GM19328 (cell line): ENCODE measurements around the gene KPTN.

Experiments used
- ATAC-seq: cut with Tn5 transposase; IDR thresholded peaks from one replicate; pipeline ENCODE4 v1.9.1; 2021; ENCODE audit warnings: mild to moderate bottlenecking, moderate library complexity; ENCODE audit not compliant: unreplicated experiment

The KPTN gene

DNA sequence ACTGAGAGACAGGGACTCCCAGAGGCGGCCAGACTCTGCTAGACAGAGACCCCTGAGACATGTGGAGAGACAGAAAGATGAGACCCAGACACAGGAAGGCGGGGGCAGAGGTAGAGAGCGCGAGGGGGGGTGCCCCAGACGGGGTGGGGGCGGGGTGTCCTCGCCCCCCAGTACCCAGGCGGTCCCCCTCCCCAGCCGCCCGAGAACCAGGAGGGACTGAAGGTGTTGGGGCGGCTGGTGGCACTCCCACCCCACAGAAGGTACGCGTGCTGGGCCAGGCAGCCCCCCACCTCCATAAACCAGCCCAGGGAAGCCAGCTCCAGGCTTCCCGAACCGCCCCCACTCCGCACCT, 12.7 kb downstream of the KPTN start:
- no peak for ATAC-seq

DNA sequence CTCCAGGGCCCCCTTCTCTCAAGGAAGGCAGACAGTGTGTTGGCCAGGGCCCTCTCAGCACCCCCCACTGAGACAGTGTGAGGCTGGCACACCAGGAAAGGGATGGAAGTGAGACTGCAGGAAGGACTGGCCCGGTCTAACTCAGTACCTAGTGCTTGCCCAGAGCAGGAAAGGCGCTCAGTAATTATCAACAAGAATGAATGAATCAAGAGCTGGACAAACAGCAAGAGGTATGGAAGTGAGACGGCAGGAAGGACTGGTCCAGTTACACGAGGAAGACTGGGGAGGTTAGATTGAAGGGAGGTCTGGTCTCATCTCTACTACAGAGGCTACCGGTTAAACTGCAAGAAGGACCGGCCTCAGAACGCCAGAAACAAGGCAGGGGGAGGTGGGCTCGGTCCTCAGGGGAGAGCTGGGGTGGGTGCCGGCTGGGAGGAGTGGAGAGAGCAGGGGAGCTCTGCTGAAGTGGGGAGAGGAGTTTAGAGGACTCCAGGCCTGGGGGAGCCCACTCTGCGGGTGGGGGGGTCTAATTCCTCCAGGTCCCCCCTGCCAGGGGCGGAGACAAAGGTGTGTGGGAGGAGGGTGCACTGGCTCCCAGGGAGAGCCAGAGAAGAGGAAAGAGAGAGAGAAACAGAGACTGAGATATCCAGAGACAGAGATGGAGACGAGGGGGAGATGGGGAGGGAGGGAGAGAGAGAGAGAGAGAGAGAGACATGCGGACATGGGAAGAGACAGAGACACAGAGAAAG, 13.4 kb downstream of the KPTN start:
- no peak for ATAC-seq

DNA sequence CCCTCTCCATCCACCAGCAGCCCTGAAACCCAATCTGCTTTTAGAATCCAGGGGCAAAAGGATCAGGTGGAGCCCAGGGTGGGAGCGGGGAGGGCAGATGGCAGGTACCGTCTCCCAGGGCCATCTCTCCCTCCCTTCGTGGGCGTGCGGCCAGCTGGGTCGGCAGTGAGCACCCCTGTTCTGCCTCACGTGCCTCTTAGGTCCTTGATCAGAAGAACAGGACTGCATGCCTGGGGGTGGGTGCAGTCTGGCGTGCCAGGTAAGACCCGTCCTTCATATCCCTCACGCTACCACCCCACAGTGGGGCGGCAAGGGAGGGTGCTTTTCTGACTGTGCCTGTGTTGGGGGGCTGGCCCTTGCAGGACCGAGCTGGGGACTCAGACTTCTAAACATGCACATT, 14.3 kb downstream of the KPTN start:
- ATAC-seq = no peak

DNA sequence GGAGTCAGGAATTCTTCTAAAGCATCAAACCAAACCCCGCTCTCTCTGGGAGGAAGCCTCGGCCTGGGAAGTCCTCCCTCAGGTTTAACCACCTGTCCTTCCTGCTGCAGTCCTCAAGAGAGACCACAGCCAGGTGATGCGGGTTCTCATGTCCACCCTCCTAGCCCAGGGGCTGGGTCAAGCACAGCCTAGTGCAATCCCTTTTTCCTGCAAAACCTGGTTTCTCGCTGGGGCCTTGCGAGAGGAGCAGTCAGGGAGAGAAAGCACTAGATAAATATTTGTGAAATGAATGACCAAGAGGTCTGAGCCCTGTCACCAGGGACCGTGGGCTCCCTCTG, 14.7 kb downstream of the KPTN start:
- no peak for ATAC-seq

DNA sequence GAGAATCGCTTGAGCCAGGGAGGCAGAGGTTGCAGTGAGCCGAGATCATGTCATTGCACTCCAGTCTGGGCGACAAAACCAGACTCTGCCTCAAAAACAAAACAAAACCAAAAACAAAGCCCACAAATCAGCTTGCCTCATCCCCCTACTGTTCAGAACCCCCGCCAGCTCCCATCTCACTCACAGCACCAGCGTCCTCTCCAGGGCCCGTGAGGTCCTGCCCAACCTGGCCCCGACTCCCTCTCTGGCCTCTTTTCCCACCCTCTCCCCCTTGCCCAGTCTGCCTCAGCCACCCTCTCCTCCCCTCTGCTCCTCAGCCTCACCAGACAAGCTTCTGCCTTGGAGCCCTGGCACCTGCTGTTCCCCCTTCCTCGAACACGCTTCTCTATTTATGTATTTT, 16.1 kb downstream of the KPTN start:
- no peak for ATAC-seq

DNA sequence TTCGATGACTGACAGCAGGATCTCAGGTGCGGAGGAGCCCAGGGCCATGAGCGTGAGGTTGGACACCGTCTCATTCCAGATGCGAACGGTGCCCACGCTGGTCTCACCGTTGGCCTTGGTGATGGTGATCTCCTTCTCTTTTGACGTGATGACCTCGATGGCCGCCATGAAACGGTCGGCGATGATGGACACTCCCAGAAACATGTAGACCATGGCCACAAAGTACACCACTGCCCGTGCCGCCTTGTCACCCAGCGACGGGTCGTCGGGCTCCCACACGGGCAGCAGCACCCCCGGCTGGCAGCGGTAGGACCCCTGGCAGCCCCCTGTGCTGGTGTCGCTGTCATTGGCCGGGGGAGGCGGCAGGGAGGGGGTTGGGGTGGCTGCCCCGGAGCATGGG, 18.1 kb downstream of the KPTN start:
- ATAC-seq = no peak

DNA sequence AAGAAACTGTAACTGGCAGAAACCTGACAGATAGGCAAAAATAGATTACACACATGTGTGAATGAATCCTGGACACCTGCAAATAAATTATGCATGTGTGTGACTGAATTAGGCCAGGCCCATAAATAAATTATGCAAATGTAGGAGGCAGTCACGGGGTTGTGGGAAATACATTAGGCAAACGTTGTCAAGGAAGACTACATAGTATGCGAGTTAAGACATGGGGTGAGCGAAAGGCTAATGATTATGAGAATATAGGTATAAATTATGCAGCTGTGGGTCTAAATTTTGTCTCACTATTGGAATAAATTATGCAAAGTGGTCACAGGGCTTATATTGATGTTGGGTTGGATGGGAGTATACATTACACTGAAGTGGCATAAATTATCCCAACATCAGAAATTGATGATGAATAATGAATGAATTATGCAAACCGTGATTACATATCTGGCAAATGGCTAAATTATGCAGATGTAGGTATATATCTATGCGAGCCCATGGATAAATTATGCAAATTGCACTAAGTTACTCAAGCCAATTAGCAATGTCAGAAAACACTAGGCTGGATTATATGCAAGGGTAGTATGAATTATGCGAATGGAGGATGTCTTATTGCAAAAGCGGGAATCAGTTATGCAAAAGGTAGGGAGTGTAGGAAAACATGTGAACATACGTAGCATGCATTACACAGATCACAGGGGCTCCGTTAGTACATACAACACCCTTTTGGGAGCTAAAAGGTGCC, 19.2 kb downstream of the KPTN start:
- no peak for ATAC-seq

DNA sequence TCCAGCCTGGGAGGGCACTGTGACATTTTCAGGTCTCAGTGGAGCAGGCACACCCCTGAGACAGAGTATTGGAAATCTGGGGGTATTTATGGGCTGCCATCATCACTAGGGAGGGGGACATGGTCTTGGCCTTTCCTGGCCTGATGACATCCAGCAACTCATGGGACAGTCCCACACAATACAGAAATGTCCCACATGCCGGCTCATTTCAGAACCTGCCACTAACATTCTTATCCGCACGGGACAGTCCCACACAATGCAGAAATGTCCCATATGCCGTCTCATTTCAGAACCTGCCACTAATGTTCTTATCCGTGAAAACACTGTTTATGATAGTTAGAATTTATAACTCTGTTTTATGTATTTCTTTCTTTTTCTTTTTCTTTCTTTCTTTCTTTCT, 22.1 kb downstream of the KPTN start:
- ATAC-seq = no peak

DNA sequence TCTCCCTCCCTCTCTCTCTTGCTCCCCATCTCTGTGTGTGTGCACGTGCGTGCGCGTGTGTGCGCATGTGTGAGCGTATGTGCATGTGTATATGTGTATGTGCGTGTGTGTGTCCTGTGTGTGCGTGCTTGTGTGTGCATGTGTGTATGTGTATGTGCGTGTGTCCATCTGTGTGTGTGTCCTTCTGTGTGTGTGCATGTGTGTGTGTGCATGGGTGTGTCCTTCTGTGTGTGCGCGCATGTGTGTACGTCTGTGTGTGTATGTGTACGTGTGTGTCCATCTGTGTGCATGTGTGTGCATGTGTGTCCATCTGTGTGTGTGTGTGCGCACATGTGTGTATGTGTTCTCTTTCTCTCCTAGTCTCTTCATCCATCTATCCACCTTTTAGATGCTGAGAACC, 24.5 kb downstream of the KPTN start:
- no peak for ATAC-seq

DNA sequence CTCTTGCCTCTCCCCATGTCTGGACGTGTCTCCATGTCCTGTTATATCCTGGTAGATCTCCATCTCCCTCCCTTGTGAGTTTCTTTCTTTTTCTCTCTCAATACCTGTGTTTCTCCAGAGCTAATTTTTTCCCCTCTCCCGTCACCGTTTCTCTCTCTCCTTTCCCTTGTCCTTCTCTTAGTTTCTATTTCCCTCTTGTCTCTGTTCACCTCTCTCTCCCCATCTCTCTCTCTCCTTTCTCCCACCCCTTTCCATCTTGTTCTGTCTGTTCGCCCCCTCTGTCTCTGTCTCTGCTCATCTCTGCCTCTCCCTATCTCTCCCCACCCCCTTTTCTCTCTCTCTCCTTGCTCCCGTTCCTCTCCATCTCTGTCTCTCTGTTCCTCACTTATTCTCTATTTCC, 25.3 kb downstream of the KPTN start:
- ATAC-seq = no peak

DNA sequence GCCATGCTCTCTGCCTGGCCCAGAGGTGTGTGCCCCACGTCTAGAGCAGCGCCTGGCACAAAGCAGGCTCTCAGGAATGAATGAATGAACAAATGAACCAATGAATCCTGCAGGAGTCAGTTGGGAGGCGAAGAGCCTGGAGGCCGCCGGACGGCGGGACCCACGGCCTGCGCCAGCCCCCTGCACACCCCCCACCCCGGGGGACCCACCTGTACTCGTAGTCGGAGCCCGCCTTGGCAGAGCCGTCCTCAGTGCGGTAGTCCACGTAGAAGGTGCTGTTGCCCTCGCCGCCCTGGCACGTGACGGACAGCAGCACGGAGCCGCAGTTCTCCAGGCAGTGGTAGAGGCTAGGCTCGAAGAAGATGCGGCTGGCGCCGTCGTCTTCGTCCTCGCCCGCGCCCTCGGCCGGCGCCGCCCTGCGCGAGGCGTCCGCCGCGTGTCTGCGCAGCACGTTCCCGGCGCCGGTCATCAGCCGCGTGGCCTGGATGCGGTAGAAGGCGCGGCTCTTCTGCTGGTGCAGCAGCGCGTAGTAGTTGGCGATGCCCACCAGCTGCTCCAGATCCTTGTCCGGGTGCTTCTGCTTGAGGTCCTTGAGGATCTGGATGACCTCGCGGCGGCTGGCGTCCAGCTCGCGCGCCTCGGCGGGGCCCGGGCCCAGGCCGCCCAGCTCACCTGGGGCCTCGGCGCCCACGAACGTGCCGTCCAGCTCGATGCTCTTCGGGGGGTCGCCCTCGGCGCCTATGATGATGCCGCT, 27.1 kb downstream of the KPTN start:
- ATAC-seq = no peak

DNA sequence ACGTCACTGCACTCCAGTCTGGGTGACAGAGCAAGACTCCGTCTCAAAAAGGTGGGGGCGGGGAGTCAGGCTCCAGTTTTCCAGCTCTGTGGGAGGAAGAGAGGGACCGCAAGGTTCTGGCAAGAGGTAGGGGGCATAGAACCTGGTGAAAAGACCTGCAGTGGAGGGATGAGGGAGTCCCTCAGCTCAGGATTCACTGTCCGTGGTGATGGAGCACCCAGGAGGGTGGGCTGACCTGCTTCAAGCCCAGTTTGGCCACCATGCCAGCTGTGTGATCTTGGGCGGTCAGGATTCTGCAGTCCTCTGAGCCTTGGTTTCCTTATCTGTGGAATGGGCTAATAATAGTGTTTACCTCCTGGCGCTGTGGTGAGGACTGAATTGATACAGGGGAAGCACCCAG, 33.5 kb downstream of the KPTN start:
- ATAC-seq = no peak

DNA sequence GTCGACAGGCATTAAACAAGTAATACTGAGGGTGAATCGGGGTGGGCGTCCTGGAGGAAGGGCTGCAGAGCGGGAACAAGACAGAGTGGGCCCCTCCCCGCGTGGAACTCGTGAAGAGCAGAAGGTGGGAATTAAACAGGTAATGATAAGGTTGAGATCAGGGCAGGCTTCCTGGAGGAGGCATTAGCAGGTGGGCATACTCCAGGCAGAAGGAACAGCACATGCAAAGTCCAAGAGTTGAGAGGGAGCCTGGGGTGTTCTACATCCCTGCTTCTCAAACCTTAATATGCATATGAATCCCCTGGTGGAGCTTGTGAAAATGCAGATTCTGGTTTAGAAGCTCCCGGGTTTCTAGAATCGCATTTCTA, 35.7 kb downstream of the KPTN start:
- ATAC-seq = no peak

DNA sequence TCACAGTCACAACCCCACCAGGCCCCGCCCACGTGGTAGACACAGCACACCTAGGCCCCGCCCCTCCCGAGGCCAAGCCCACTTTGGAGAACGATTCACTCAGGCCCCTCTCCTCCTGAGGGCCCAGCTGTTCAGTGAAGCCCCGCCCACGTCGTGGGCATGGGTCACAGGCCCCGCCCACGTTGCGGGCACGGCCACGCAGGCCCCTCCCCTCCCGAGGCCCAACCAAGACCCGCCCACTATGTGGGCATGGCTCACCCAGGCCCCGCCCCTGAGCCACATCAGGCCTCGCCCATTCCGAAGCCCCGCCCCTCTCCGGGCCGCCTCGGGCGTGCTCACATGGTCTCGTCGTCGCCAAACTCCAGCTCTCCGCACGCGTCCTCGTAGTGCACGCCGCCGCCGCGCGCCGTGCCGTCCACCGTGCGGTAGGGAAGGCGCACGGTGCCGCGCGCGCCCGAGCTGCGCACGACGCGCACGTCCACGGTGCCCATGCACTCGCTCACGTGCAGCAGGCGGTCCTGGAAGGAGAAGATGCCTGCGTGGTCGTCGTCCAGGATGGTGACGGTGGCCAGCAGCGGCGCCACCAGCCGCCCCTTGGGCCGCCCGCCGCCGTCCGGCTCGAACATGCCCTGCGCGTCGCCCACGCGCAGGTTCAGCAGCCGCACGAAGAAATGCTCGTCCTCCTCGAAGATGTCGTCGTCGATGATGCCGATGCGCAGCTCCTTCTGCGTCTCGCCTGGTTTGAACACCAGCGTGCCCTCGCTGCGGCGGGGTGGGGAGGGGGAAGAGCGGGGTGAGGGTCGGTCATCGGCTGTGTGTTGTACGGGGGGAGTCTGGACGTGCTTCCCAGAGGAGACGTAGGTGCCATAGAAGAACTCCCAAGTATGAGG, 36.3 kb downstream of the KPTN start:
- ATAC-seq = no peak

DNA sequence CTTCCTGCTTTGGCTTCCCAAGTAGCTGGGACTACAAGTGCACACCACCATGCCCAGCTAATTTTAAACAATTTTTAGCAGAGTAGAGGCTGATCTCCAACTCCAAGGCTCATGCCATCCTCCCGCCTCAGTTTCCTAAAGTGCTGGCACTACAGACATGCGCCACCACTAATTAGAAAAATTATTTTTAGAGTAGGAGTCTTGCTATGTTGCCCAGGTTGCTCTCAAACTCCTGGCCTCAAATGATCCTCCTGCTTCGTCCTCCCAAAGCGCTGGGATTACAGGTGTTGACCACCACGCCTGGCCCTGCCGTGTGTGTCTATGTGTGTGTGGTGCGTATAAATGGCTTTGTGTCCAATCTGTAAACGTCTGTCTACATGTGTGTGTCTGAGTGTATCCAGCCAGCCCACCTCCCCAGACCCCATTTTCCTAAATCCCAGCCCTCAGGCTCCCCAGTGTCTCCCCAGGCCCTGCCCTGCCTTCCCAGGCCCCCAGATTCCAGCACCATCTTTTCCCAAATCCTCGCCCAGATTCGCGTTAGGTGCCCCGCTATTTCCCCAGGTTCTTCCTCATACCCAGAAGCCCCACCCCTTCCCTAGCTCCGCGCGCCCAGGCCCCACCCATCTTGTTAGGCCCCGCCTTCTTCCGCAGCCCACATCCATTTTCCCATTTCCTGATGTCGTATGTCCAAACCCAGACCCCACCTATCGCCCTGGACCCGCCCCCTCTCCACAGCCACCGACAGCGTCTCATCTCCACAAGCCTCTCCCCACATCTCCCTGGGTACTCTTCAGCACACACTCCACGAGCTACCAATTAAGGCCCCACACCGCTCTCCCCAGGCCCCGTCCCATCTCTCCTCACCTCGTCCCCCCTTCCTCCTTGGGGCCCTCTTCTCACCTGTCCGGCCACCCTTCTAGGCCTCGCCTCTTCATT, 37.2 kb downstream of the KPTN start:
- no peak for ATAC-seq

DNA sequence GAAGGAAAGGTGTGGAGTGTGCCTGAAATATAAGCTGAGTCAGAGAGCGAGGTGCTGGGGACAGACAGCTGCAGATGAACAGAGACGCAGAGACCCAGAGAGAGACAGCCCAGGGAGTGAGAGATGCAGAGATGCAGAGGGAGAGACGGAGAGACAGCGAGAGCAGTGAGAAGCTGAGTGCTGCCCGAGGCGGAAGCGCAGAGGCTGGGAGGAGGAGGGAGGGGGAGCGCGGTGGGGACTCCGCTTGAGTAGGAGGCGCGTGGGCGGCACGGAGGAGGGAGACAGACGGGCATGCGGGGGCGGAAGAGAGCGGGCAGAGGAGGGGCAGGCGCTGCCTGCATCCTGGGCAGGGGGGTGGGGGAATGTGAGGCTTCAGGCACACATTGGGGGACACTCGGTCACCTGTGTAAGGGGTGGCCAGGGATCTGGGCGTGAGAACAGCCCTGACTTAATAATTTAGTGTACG, 38.0 kb downstream of the KPTN start:
- ATAC-seq = no peak

DNA sequence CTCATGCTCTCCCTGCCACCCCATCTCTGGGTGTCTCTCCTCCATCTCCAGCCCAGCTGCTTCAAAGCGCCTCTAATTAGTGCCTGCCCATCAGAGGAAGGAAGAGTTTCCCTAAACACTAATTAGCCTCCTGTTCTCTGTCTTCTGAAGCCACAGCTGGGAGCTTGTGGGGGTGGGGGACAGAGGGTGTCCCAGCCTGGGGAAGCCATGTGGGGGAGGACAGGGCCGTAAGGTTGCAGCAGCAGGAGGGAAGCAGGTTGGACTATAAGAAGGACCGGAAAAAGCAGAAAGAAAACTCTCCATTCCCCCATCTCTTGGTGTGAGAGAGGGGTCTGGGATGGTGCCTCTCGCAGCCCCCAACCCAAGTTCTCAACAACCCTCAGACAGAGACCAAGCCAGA, 38.5 kb downstream of the KPTN start:
- no peak for ATAC-seq

DNA sequence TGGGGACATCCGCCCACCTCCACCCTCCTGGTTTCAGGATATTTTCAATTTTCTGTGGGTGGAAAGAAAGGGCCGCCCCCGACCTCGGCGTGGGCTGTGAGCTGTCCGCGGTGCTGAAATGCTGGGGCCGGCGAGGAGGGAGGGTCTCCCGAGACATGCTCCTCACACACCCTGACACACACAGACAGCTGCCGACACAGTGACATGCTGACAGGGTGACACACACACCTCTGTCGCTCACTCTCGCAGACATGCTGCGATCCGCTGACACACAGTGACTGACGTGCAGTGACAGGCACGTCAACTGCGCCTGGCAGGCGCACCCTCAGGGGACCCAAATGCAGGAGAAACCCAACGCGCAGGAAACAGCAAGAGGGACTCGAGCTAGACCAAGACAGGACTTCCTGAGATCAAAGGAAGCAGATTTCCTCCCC, 39.6 kb downstream of the KPTN start:
- ATAC-seq = no peak

DNA sequence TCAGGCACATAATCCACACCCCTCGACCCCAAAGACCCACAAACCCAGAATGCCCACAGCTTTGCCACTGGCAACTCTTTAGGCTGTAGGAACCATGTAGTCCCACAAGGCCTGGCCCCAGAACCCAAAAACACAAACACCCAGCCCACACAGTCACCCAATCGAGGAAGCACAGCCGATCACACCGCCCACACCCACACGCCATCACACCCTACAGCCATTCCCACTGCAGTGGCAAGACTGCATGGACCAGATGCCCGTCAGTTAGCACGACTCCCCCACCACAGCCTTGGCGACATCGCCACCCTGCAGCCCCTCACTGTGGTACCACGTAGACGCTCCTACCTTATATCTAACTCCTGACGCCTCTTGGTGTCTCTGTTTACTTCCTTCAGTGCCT, 40.7 kb downstream of the KPTN start:
- ATAC-seq = no peak

DNA sequence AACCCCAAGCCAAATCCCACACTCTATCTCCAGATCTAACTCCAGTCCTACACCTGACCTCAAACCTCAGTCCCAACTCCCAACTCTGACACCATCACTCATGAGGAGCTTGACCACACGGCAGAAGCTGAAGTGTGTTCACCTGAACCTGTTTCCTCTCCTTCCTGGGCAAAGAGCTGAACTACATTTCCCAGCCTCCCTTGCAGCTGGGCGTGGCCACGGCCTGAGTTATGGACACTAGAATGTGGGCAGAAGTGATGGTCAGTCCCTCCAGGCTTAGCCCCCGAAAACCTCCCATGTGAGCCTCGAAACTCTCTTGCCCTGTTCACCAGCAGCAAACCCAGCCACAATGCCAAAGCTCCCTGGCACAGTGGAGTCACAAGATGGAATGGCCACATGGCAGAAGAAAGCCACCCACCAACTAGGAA, 45.2 kb downstream of the KPTN start:
- ATAC-seq = no peak
